Activated CD8-positive, alpha-beta memory T cell treated with anti-CD3 and anti-CD28 coated beads, Interleukin-2, amount 50 U/mL, for 24 hours (primary cell): ENCODE measurements around the gene AVP.

ENCODE experiments used
- DNase-seq: peaks from one replicate; pipeline ENCODE4 v3.0.0-alpha.2; 2020; ENCODE audit errors: extremely low read depth

AVP gene

GRCh38 chr20:3109350-3110302 lies 25.1 kb upstream of the AVP start:
- DNase-seq = no peak

GRCh38 chr20:3107464-3108025 lies 23.0 kb upstream of the AVP start:
- no peak for DNase-seq

- no peak for DNase-seq
These were observed 22.3 kb upstream of the AVP start for GRCh38 chr20:3106658-3107463.

GRCh38 chr20:3106185-3106584 lies 21.7 kb upstream of the AVP start:
- no peak for DNase-seq

GRCh38 chr20:3105256-3106137 lies 21.0 kb upstream of the AVP start:
- DNase-seq = no peak

- no peak for DNase-seq
These were observed 19.0 kb upstream of the AVP start for GRCh38 chr20:3103369-3104032.

GRCh38 chr20:3102575-3103368 lies 18.2 kb upstream of the AVP start:
- no peak for DNase-seq

GRCh38 chr20:3101737-3102574 lies 17.4 kb upstream of the AVP start:
- peak; percentile 19 for DNase-seq

GRCh38 chr20:3101251-3101650 lies 16.7 kb upstream of the AVP start:
- DNase-seq = no peak

GRCh38 chr20:3100480-3100879 lies 16.0 kb upstream of the AVP start:
- no peak for DNase-seq

GRCh38 chr20:3094848-3095629 lies 10.5 kb upstream of the AVP start:
- no peak for DNase-seq

- DNase-seq = no peak
These were observed 9.4 kb upstream of the AVP start for GRCh38 chr20:3093861-3094361.

GRCh38 chr20:3092611-3093379 lies 8.3 kb upstream of the AVP start:
- no peak for DNase-seq

- DNase-seq = no peak
These were observed 6.0 kb upstream of the AVP start for GRCh38 chr20:3090565-3090964.

- no peak for DNase-seq
These were observed 3.5 kb upstream of the AVP start for GRCh38 chr20:3088031-3088430.

- DNase-seq = no peak
These were observed 1.1 kb upstream of the AVP start for GRCh38 chr20:3085571-3086072.

GRCh38 chr20:3084986-3085360 lies 449 bp upstream of the AVP start:
- DNase-seq = no peak
